NB4 (cell line): ENCODE results near the gene ADAM10.

Source experiments
- CTCF ChIP-seq: IDR thresholded peaks from one replicate; pipeline ENCODE4 v1.5.1; 2012; ENCODE audit warnings: low read depth, low read length
- POLR2A ChIP-seq: IDR thresholded peaks from 2 replicates; pipeline ENCODE4 v1.6.1; 2011; ENCODE audit warnings: mild to moderate bottlenecking; ENCODE audit not compliant: insufficient read length; ENCODE audit errors: extremely low read depth

- TF ChIP-seq CTCF (no peak), POLR2A (no peak)
Measured at GRCh38 chr15:58771621-58772250, 22.2 kb upstream of the ADAM10 start.
